Left kidney (tissue), 2 donors: Measurements from ENCODE around the gene BASP1. TPM values are rescaled to one million over a fixed set of nuclear protein-coding genes. Genes with fewer than 3 reads are reported as not detected.
"Not testable (repeated sequence)": the region's sequence is repeated elsewhere in the genome, so short reads cannot be mapped to it uniquely, and the experiment has no call there.

Experiments used
- DNase-seq: peaks from one replicate; pipeline ENCODE4 v3.0.0-alpha.2; 2013
- polyA plus RNA-seq: library from polyadenylated mRNA; unstranded; fragments of 120-200 nt; gene quantifications from one replicate; pipeline ENCODE4 v1.2.1, GENCODE V29; 2013; ENCODE audit not compliant: insufficient read length

The BASP1 gene
- polyA plus RNA-seq, 1 donor = 81.6 TPM

GRCh38 chr5:17315710-17316221 is 98.3 kb downstream of the BASP1 start:
- no peak for DNase-seq

GRCh38 chr5:17316970-17317459 is 99.6 kb downstream of the BASP1 start:
- DNase-seq = no peak

GRCh38 chr5:17317473-17317872 is 100.0 kb downstream of the BASP1 start:
- no peak for DNase-seq

GRCh38 chr5:17319095-17319494 is 101.7 kb downstream of the BASP1 start:
- not testable (repeated sequence) for DNase-seq

GRCh38 chr5:17325770-17326599 is 108.6 kb downstream of the BASP1 start:
- DNase-seq = no peak
